Choroid plexus epithelial cell (primary cell): ENCODE results near the gene COL18A1.

ENCODE experiments used
- DNase-seq: peaks from one replicate; pipeline ENCODE4 v3.0.0-alpha.2; 2010; ENCODE audit warnings: low read depth
- H3K4me3 ChIP-seq: 2 replicates; pipeline ENCODE4 v1.5.1; 2011; ENCODE audit warnings: low read depth, mild to moderate bottlenecking, control low read depth, low read length, moderate library complexity
- CTCF ChIP-seq: conservative IDR thresholded peaks from 2 replicates; pipeline ENCODE4 v1.5.1; 2011; ENCODE audit warnings: low read depth, mild to moderate bottlenecking, control low read depth, inconsistent platforms, low read length, moderate library complexity

COL18A1 gene

GRCh38 chr21:45542242-45542666, 137.3 kb downstream of the COL18A1 start, which contains the start of gene SLC19A1:
Gene SLC19A1, minus strand, starts transcription at chr21:45542440. Its CDS starts 4,481 bp downstream, at chr21:45537959.
- TF ChIP-seq CTCF, result peak; percentile 26
- H3K4me3 ChIP-seq, result peak within 1 kb of the TSS; percentile 63
- peak; percentile 54 for DNase-seq

GRCh38 chr21:45542667-45543370, 137.9 kb downstream of the COL18A1 start:
- no peak for DNase-seq
- TF ChIP-seq CTCF, result no peak
- H3K4me3 ChIP-seq, result peak overlapping the region; percentile 63

GRCh38 chr21:45543371-45543709, 138.4 kb downstream of the COL18A1 start:
- no peak for DNase-seq
- no peak for TF ChIP-seq CTCF
- H3K4me3 ChIP-seq, result no peak overlapping the region

GRCh38 chr21:45543710-45544448, 138.9 kb downstream of the COL18A1 start:
- no peak for DNase-seq
- no peak for TF ChIP-seq CTCF
- H3K4me3 ChIP-seq, result no peak overlapping the region

- no peak for TF ChIP-seq CTCF
- no peak for DNase-seq
These were observed 139.7 kb downstream of the COL18A1 start for GRCh38 chr21:45544449-45545235.

GRCh38 chr21:45545236-45545570, 140.2 kb downstream of the COL18A1 start:
- H3K4me3 ChIP-seq, result no peak overlapping the region
- DNase-seq, result no peak
- no peak for TF ChIP-seq CTCF

More at GRCh38 chr21:45544449-45545235, 139.7 kb downstream of the COL18A1 start:
- no peak overlapping the region for H3K4me3 ChIP-seq
